Spleen (tissue), 11 donors: ENCODE data around the gene OMA1. TPM values are rescaled to one million over a fixed set of nuclear protein-coding genes. Genes with fewer than 3 reads are reported as not detected.

Experiments
- DNase-seq: peaks from one replicate; pipeline ENCODE4 v3.0.0-alpha.2; 2020
- H3K27ac ChIP-seq, 8 donors: fragments of 200-600 bp; sonication (generic) in 7 of 8; 1 replicate in 4 of 8; 2 replicates in 4 of 8; pipeline versions ENCODE4 v1.5.0 to v1.8.0; 2016 to 2021; ENCODE audit warnings: inconsistent platforms in 4 of 8, mild to moderate bottlenecking in 4 of 8, moderate library complexity in 1 of 8
- H3K27me3 ChIP-seq, 7 donors: fragments of 200-600 bp; sonication (generic) in 6 of 7; replicated peaks in 1 of 7; 1 replicate in 4 of 7; 2 replicates in 3 of 7; pipeline versions ENCODE4 v1.5.0 to v1.8.0; 2016 to 2021; ENCODE audit warnings: inconsistent platforms in 3 of 7, mild to moderate bottlenecking in 1 of 7
- H3K36me3 ChIP-seq, 6 donors: fragments of 200-600 bp; sonication (generic) in 5 of 6; 1 replicate in 4 of 6; 2 replicates in 2 of 6; pipeline versions ENCODE4 v1.5.0 to v1.8.0; 2016 to 2021; ENCODE audit warnings: inconsistent platforms in 2 of 6
- H3K4me1 ChIP-seq, 6 donors: fragments of 200-600 bp; sonication (generic) in 5 of 6; 1 replicate in 3 of 6; 2 replicates in 3 of 6; pipeline versions ENCODE4 v1.5.0 to v1.8.0; 2016 to 2021; ENCODE audit warnings: inconsistent platforms in 3 of 6
- H3K4me3 ChIP-seq, 8 donors: fragments of 200-600 bp; sonication (generic) in 7 of 8; 1 replicate in 4 of 8; 2 replicates in 4 of 8; pipeline versions ENCODE4 v1.5.0 to v1.8.0; 2016 to 2021; ENCODE audit warnings: inconsistent platforms in 4 of 8, mild to moderate bottlenecking in 4 of 8, moderate library complexity in 2 of 8
- H3K9me3 ChIP-seq, 8 donors: fragments of 200-600 bp; sonication (generic) in 7 of 8; 1 replicate in 4 of 8; 2 replicates in 4 of 8; pipeline versions ENCODE4 v1.5.0 to v1.8.0; 2016 to 2021; ENCODE audit warnings: inconsistent platforms in 4 of 8
- CTCF ChIP-seq, 11 experiments: fragments of 200-600 bp in 7 of 11; fragments of 450-650 bp in 4 of 11; sonication (generic) in 4 of 11; IDR thresholded peaks in 8 of 11; conservative IDR thresholded peaks in 3 of 11; 1 replicate in 7 of 11; 2 replicates in 4 of 11; pipeline versions ENCODE4 v1.4.0 to v1.8.0; 2016 to 2021; ENCODE audit warnings: antibody characterized with exemption in 11 of 11, inconsistent platforms in 4 of 11, mild to moderate bottlenecking in 1 of 11
- POLR2A ChIP-seq, 3 donors: fragments of 450-650 bp; IDR thresholded peaks; one replicate each; pipeline ENCODE4 v1.5.1; 2017; ENCODE audit warnings: antibody characterized with exemption in 3 of 3, mild to moderate bottlenecking in 1 of 3
- POLR2AphosphoS5 ChIP-seq, 3 donors: sonication (generic); formaldehyde crosslinking; IDR thresholded peaks; one replicate each; pipeline ENCODE4 v1.5.1; 2017; ENCODE audit warnings: antibody characterized with exemption in 3 of 3
- WGBS, 5 donors: extraction: QIAGEN DNeasy Blood & Tissue Kit in 3 of 5; methylation state at CpG; one replicate each; pipeline versions ENCODE4 v1.1.5 to v1.1.7; 2013 to 2018; 5-methylcytosine and 5-hydroxymethylcytosine counted together
- intact Hi-C: fragments of 100-400 bp; cut with DNase I; formaldehyde crosslinking; loops from one replicate; pipeline ENCODE4 v1.15.0; 2023; ENCODE audit warnings: low total_unique reads
- polyA plus RNA-seq, 3 donors: library from polyadenylated mRNA; stranded (reverse); fragments of 200-250 nt; gene quantifications; one replicate each; pipeline ENCODE4 v1.2.1, GENCODE V29; 2013
- total RNA-seq, 7 donors: library from RNA; depleted of rRNA in 3 of 7; stranded (reverse); fragments of >200 nt in 3 of 7; fragmentation: NEBNext Ultra II Directional in 4 of 7; extraction: Animal tissue kit (Norgen Biotek cat#: 25700) in 4 of 7; gene quantifications; one replicate each; pipeline versions ENCODE4 v1.1.0 to v1.2.1, GENCODE V29; 2016 to 2021
- donor health status: healthy with polysubstance abuse.
- donor health status: DM: no; HTN: no; CAD: no; lungs with moderate emphysema.
- donor health status: DM: no; HTN: no; CAD: no.
- donor health status: Bipolar disorder and iron deficiency.
- donor health status: healthy.
- donor health status: DM: no; HTN: no; CAD: no.
- donor health status: DM: yes; HTN: yes; CAD: no.

OMA1 gene
- total and polyA plus RNA-seq, 10 donors: 19.3 to 48.6 (median 32.5) TPM

GRCh38 chr1:58573705-58574591 lies 27.4 kb upstream of the OMA1 start:
- H3K27ac ChIP-seq: no peak overlapping the region
- intact Hi-C loops: no loop called here
- H3K4me3 ChIP-seq: no peak overlapping the region
- peaks cover 9 to 46% (median 26%) of the 10 kb centered on the region in 6 donors for H3K4me1 ChIP-seq
- peaks cover 0 to 94% (median 42%) of the 10 kb centered on the region in 7 donors for H3K27me3 ChIP-seq
- TF ChIP-seq POLR2AphosphoS5 (IDR thresholded peaks at IDR 0.05) (no peak), CTCF (IDR thresholded peaks at IDR 0.05 in 8 of 11, conservative IDR thresholded peaks at IDR 0.05 in 3 of 11) (no peak), POLR2A (IDR thresholded peaks at IDR 0.05) (no peak)
- H3K9me3 ChIP-seq: no peaks in the 10 kb centered on the region
- 58 to 75% (median 65%) methylated on average over 4 of the region's 4 CpGs for WGBS, 5 donors
- no peaks in the 10 kb centered on the region for H3K36me3 ChIP-seq
- DNase-seq: no peak

- Histone ChIP-seq H3K4me3 (no peak overlapping the region), H3K27ac (no peak overlapping the region), H3K27me3 (peaks cover 0 to 86% (median 42%) of the 10 kb centered on the region in 7 donors), H3K9me3 (no peaks in the 10 kb centered on the region), H3K36me3 (no peaks in the 10 kb centered on the region), H3K4me1 (peaks cover 9 to 43% (median 23%) of the 10 kb centered on the region in 6 donors)
- intact Hi-C loops: no loop called here
- no peak for TF ChIP-seq POLR2A (IDR thresholded peaks at IDR 0.05)
- no peak for TF ChIP-seq CTCF (IDR thresholded peaks at IDR 0.05 in 8 of 11, conservative IDR thresholded peaks at IDR 0.05 in 3 of 11)
- TF ChIP-seq POLR2AphosphoS5 (IDR thresholded peaks at IDR 0.05): no peak
- DNase-seq: no peak
- 39 to 74% (median 60%) methylated on average over 2 of the region's 2 CpGs for WGBS, 5 donors
These were observed 26.6 kb upstream of the OMA1 start for GRCh38 chr1:58573138-58573537.

- Histone ChIP-seq H3K36me3 (no peaks in the 10 kb centered on the region), H3K4me1 (peaks cover 5 to 38% (median 19%) of the 10 kb centered on the region in 6 donors), H3K9me3 (no peaks in the 10 kb centered on the region), H3K4me3 (no peak overlapping the region), H3K27ac (no peak overlapping the region), H3K27me3 (peaks cover 0 to 82% (median 41%) of the 10 kb centered on the region in 7 donors)
- DNase-seq: no peak
- intact Hi-C loops: no loop called here
- TF ChIP-seq POLR2A (IDR thresholded peaks at IDR 0.05) (no peak), CTCF (IDR thresholded peaks at IDR 0.05 in 8 of 11, conservative IDR thresholded peaks at IDR 0.05 in 3 of 11) (no peak), POLR2AphosphoS5 (IDR thresholded peaks at IDR 0.05) (no peak)
- 72 to 91% (median 86%) methylated on average over 2 of the region's 2 CpGs for WGBS, 5 donors
These were observed 26.2 kb upstream of the OMA1 start for GRCh38 chr1:58572690-58573089.

- no peak overlapping the region for H3K27ac ChIP-seq
- H3K4me3 ChIP-seq: no peak overlapping the region
These were observed 25.1 kb upstream of the OMA1 start for GRCh38 chr1:58571616-58572015.

More at GRCh38 chr1:58571616-58572015, 25.1 kb upstream of the OMA1 start:
- H3K36me3 ChIP-seq: no peaks in the 10 kb centered on the region
- intact Hi-C loops: no loop called here
- TF ChIP-seq CTCF (IDR thresholded peaks at IDR 0.05 in 8 of 11, conservative IDR thresholded peaks at IDR 0.05 in 3 of 11) (no peak), POLR2A (IDR thresholded peaks at IDR 0.05) (no peak), POLR2AphosphoS5 (IDR thresholded peaks at IDR 0.05) (no peak)
- peaks cover 0 to 71% (median 30%) of the 10 kb centered on the region in 7 donors for H3K27me3 ChIP-seq
- H3K9me3 ChIP-seq: no peaks in the 10 kb centered on the region
- peaks cover 0 to 27% (median 10%) of the 10 kb centered on the region in 6 donors for H3K4me1 ChIP-seq
- DNase-seq: no peak
